H1 (cell line): ENCODE measurements around the gene GBA2. TPM values are rescaled to one million over a fixed set of nuclear protein-coding genes. Genes with fewer than 3 reads are reported as not detected.

Source experiments
- CTCF ChIA-PET: fragments of 300-600 bp; sonication (Branson Sonifier 250); formaldehyde crosslinking; loops from one replicate; lab custom pipeline; 2021; ENCODE audit not compliant: partially characterized antibody; lab: Charles Lee
- POLR2A ChIA-PET: fragments of 300-600 bp; sonication (Branson Sonifier 250); formaldehyde crosslinking; loops from one replicate; lab custom pipeline; 2021; ENCODE audit warnings: inconsistent platforms; ENCODE audit not compliant: partially characterized antibody; lab: Charles Lee
- DNase-seq, 2 experiments: peaks; one replicate each; pipeline versions ENCODE4 v3.0.0 to v3.0.0-alpha.2; 2010 to 2022; ENCODE audit warnings: low spot score in 2 of 2, low read depth in 1 of 2, mixed read lengths in 1 of 2
- FAIRE-seq: peaks from 2 replicates; lab custom pipeline; 2011; peaks lifted over from hg19 to GRCh38; lab: Jason Lieb, UNC
- H2AFZ ChIP-seq: 2 replicates; pipeline ENCODE4 v1.8.1; 2012; ENCODE audit warnings: low read length, inconsistent platforms
- H2AK5ac ChIP-seq: 2 replicates; pipeline ENCODE4 v1.6.1; 2013; ENCODE audit warnings: low read depth, low read length
- H2BK120ac ChIP-seq: replicated peaks from 2 replicates; pipeline ENCODE3; 2013; ENCODE audit warnings: low read depth, low read length, inconsistent platforms
- H2BK12ac ChIP-seq: 2 replicates; pipeline ENCODE4 v1.6.1; 2013; ENCODE audit warnings: low read depth, low read length
- H2BK15ac ChIP-seq: 2 replicates; pipeline ENCODE4 v1.6.1; 2013; ENCODE audit warnings: low read length
- H2BK20ac ChIP-seq: 2 replicates; pipeline ENCODE4 v1.6.1; 2013; ENCODE audit warnings: low read length
- H2BK5ac ChIP-seq: 2 replicates; pipeline ENCODE4 v1.6.1; 2013; ENCODE audit warnings: low read depth, low read length
- H3K14ac ChIP-seq: 2 replicates; pipeline ENCODE4 v1.6.1; 2013; ENCODE audit warnings: inconsistent platforms; ENCODE audit not compliant: insufficient read length
- H3K18ac ChIP-seq: 2 replicates; pipeline ENCODE4 v1.6.1; 2013; ENCODE audit warnings: low read length; ENCODE audit errors: extremely low read depth
- H3K23ac ChIP-seq: 2 replicates; pipeline ENCODE4 v1.6.1; 2013; ENCODE audit warnings: inconsistent platforms; ENCODE audit not compliant: insufficient read length
- H3K23me2 ChIP-seq: 2 replicates; pipeline ENCODE4 v1.6.1; 2013; ENCODE audit warnings: low read depth, low read length
- H3K27ac ChIP-seq: 2 replicates; pipeline ENCODE4 v1.6.1; 2011; ENCODE audit warnings: low read depth, low read length, inconsistent platforms
- H3K27me3 ChIP-seq, 4 experiments: replicated peaks in 1 of 4; 1 replicate in 1 of 4; 2 replicates in 3 of 4; pipeline versions ENCODE4 v1.6.1 to v1.8.1; 2011 to 2013; ENCODE audit warnings: low read length in 3 of 4, mild to moderate bottlenecking in 3 of 4, inconsistent platforms in 2 of 4, mixed read lengths in 2 of 4, moderate library complexity in 1 of 4; ENCODE audit not compliant: control insufficient read depth in 3 of 4, insufficient read depth in 3 of 4; ENCODE audit errors: extremely low read depth in 1 of 4
- H3K36me3 ChIP-seq, 4 experiments: 2 replicates each; pipeline versions ENCODE4 v1.6.1 to v1.8.1; 2011 to 2013; ENCODE audit warnings: mild to moderate bottlenecking in 4 of 4, low read length in 3 of 4, moderate library complexity in 2 of 4, control low read depth in 1 of 4, inconsistent platforms in 1 of 4; ENCODE audit not compliant: insufficient read depth in 4 of 4, control insufficient read depth in 2 of 4
- H3K4ac ChIP-seq: replicated peaks from 2 replicates; pipeline ENCODE3; 2013; ENCODE audit warnings: low read length, low read depth, mixed read lengths, inconsistent platforms; ENCODE audit not compliant: insufficient read length
- H3K4me1 ChIP-seq, 4 experiments: replicated peaks in 1 of 4; 1 replicate in 1 of 4; 2 replicates in 3 of 4; pipeline versions ENCODE4 v1.6.1 to v1.8.1; 2011 to 2013; ENCODE audit warnings: low read length in 3 of 4, inconsistent platforms in 2 of 4, mixed read lengths in 1 of 4; ENCODE audit not compliant: insufficient read depth in 4 of 4, control insufficient read depth in 3 of 4
- H3K4me2 ChIP-seq, 2 experiments: 2 replicates each; pipeline versions ENCODE4 v1.6.1 to v1.8.1; 2011 to 2013; ENCODE audit warnings: low read depth in 2 of 2, low read length in 2 of 2, control low read depth in 1 of 2, inconsistent platforms in 1 of 2, mild to moderate bottlenecking in 1 of 2; ENCODE audit not compliant: insufficient read depth in 1 of 2
- H3K4me3 ChIP-seq, 4 experiments: fragments of 200-600, 300-600 bp in 1 of 4; sonication (generic), shearing (Covaris generic), sonication (Bioruptor Twin) in 1 of 4; 2 replicates each; pipeline versions ENCODE4 v1.5.1 to v1.8.1; 2011 to 2016; ENCODE audit warnings: low read length in 4 of 4, low read depth in 3 of 4, control low read depth in 2 of 4, inconsistent platforms in 2 of 4, mild to moderate bottlenecking in 2 of 4, mixed read lengths in 1 of 4, moderate library complexity in 1 of 4; ENCODE audit not compliant: insufficient read depth in 2 of 4; ENCODE audit errors: extremely low read depth in 1 of 4
- H3K56ac ChIP-seq: replicated peaks from 2 replicates; pipeline ENCODE3; 2013; ENCODE audit warnings: low read depth, mild to moderate bottlenecking, mixed read lengths, low read length, inconsistent platforms; ENCODE audit not compliant: insufficient read length
- H3K79me1 ChIP-seq: 2 replicates; pipeline ENCODE4 v1.6.1; 2013; ENCODE audit warnings: low read depth, low read length, control low read depth
- H3K79me2 ChIP-seq, 2 experiments: 2 replicates each; pipeline versions ENCODE4 v1.6.1 to v1.8.1; 2012 to 2013; ENCODE audit warnings: low read length in 2 of 2, mild to moderate bottlenecking in 2 of 2, inconsistent platforms in 1 of 2; ENCODE audit not compliant: insufficient read depth in 2 of 2, control insufficient read depth in 1 of 2
- H3K9ac ChIP-seq, 4 experiments: replicated peaks in 1 of 4; 1 replicate in 1 of 4; 2 replicates in 3 of 4; pipeline versions ENCODE4 v1.6.1 to v1.8.1; 2011 to 2013; ENCODE audit warnings: low read depth in 3 of 4, low read length in 3 of 4, control low read depth in 2 of 4, mild to moderate bottlenecking in 2 of 4, moderate library complexity in 2 of 4, inconsistent platforms in 1 of 4; ENCODE audit errors: extremely low read depth in 1 of 4
- H3K9me3 ChIP-seq, 2 experiments: 2 replicates each; pipeline versions ENCODE4 v1.6.1 to v1.8.1; 2012 to 2013; ENCODE audit warnings: mild to moderate bottlenecking in 2 of 2, moderate library complexity in 2 of 2, control low read depth in 1 of 2, inconsistent platforms in 1 of 2, low read depth in 1 of 2, low read length in 1 of 2, mixed read lengths in 1 of 2; ENCODE audit not compliant: insufficient read depth in 2 of 2
- H4K20me1 ChIP-seq, 2 experiments: replicated peaks in 1 of 2; 2 replicates each; pipeline versions ENCODE3 to v1.8.1; 2011 to 2013; ENCODE audit warnings: inconsistent platforms in 2 of 2, low read length in 2 of 2, mild to moderate bottlenecking in 1 of 2; ENCODE audit not compliant: insufficient read depth in 2 of 2, control insufficient read depth in 1 of 2
- H4K5ac ChIP-seq: 2 replicates; pipeline ENCODE4 v1.6.1; 2013; ENCODE audit warnings: low read length, low read depth, mixed read lengths, inconsistent platforms; ENCODE audit not compliant: insufficient read length
- H4K8ac ChIP-seq: 2 replicates; pipeline ENCODE4 v1.8.0; 2013; ENCODE audit warnings: mild to moderate bottlenecking, moderate library complexity, low read length, inconsistent platforms; ENCODE audit not compliant: insufficient read depth; ENCODE audit errors: extremely low read depth
- H4K91ac ChIP-seq: replicated peaks from 2 replicates; pipeline ENCODE3; 2013; ENCODE audit warnings: low read length, mixed read lengths, inconsistent platforms; ENCODE audit not compliant: insufficient read length
- CHD2 ChIP-seq: IDR thresholded peaks from 2 replicates; pipeline ENCODE4 v1.6.1; 2012; ENCODE audit warnings: low read length, improper control_type of control experiment
- KDM1A ChIP-seq: fragments of 200-600, 300-600 bp; sonication (generic); IDR thresholded peaks from 2 replicates; pipeline ENCODE4 v1.7.1; 2016; ENCODE audit warnings: mild to moderate bottlenecking, low read length, borderline replicate concordance
- WGBS, 2 experiments: shearing (Covaris generic) in 1 of 2; methylation state at CpG; one replicate each; pipeline versions ENCODE4 v1.1.6 to v1.1.7; 2013 to 2015; ENCODE audit warnings: low lambda C conversion rate in 2 of 2, mixed read lengths in 2 of 2, inconsistent platforms in 1 of 2, low coverage in 1 of 2, missing lambda C conversion rate in 1 of 2; ENCODE audit not compliant: insufficient replicate concordance in 2 of 2, insufficient coverage in 1 of 2, insufficient read length in 1 of 2; ENCODE audit errors: extremely low coverage in 1 of 2, missing lambda C conversion rate in 1 of 2; 5-methylcytosine and 5-hydroxymethylcytosine counted together
- polyA plus RNA-seq, 7 experiments: library from polyadenylated mRNA; depleted of rRNA in 3 of 7; stranded (reverse) in 5 of 7; unstranded in 2 of 7; fragments of >200 nt in 5 of 7; fragments of 200-250 nt in 2 of 7; gene quantifications; 1 replicate in 5 of 7; 2 replicates in 1 of 7; 4 replicates in 1 of 7; pipeline versions ENCODE4 v1.2.1 to v1.2.3, GENCODE V29; 2011 to 2013; ENCODE audit warnings: missing spikeins in 2 of 7, mixed read lengths in 2 of 7
- total RNA-seq: library from RNA; stranded (reverse); fragmentation: NEBNext Ultra II Directional; extraction: Animal tissue kit (Norgen Biotek cat#: 25700); gene quantifications from 2 replicates; pipeline ENCODE4 v1.2.1, GENCODE V29; 2021
- TF ChIP-seq, protein P1 (sequence below): IDR thresholded peaks from 2 replicates; pipeline ENCODE4 v1.6.1; 2011; ENCODE audit warnings: low read length, improper control_type of control experiment
- TF ChIP-seq, protein P2 (sequence below), 3 experiments: IDR thresholded peaks; 1 replicate in 2 of 3; 2 replicates in 1 of 3; pipeline versions ENCODE4 v1.5.1 to v1.6.1; 2011; ENCODE audit warnings: low read length in 3 of 3, mild to moderate bottlenecking in 3 of 3, inconsistent platforms in 2 of 3, low read depth in 1 of 3, moderate library complexity in 1 of 3; ENCODE audit not compliant: insufficient read depth in 1 of 3; ENCODE audit errors: control extremely low read depth in 1 of 3

Gene GBA2
- total and polyA plus RNA-seq, 2 of the 8 experiments (the other 6 are each of a cell fraction or from before 2014, with no cell fraction given): 64.2 to 71.9 TPM

DNA sequence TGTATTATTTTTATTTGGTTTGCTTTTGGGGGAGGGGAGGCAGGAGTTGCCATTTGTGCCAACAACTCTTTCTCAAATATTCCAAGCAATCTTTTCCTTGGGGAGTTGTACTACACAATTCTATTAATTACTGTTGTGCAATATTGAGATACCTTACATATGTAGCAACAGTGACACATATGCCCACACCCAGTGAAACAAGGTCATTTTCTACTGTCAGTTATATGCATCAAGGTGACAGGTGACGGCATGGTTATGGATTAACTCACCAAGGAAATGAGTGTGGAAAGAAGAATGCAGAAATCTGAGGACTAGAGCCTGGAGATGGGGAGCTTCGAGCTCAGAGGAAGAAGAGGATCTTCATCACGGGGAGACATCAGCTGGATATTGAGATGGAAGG lies 22.9 kb upstream of the GBA2 start:
- H3K23ac ChIP-seq: no peak overlapping the region
- ChIA-PET POLR2A (interaction anchor here (1.2 kb wide), 1 partner anchor 38 kb away, joined by 3 read pairs; no protein-coding TSS in a partner anchor), CTCF (interaction anchor here (1.2 to 3.2 kb wide), 3 partner anchors 9 to 114 kb away, joined by 3 to 12 read pairs (median 4); partner anchors contain the start of genes CCDC107 and RMRP)
- no peak overlapping the region for H4K5ac ChIP-seq
- no peaks in the 10 kb centered on the region for H3K9me3 ChIP-seq
- no peak overlapping the region for H3K4me3 ChIP-seq
- DNase-seq: no peak
- no peak overlapping the region for H3K9ac ChIP-seq
- no peak overlapping the region for H2AFZ ChIP-seq
- H3K18ac ChIP-seq: no peak overlapping the region
- no peaks in the 10 kb centered on the region for H3K79me2 ChIP-seq
- no peak overlapping the region for H2AK5ac ChIP-seq
- no peak overlapping the region for H2BK5ac ChIP-seq
- H3K14ac ChIP-seq: no peak overlapping the region
- H3K4me1 ChIP-seq: peaks cover 0 to 6% (median 4%) of the 10 kb centered on the region in 4 experiments; a peak in 6 of 7 replicates
- no peaks in the 10 kb centered on the region for H3K27me3 ChIP-seq
- no peak overlapping the region for H2BK120ac ChIP-seq
- H2BK15ac ChIP-seq: no peak overlapping the region
- H3K79me1 ChIP-seq: no peaks in the 10 kb centered on the region
- no peaks in the 10 kb centered on the region for H4K20me1 ChIP-seq
- H4K91ac ChIP-seq: no peak overlapping the region
- no peak overlapping the region for H3K56ac ChIP-seq
- no peak overlapping the region for H3K4ac ChIP-seq
- no peak overlapping the region for H4K8ac ChIP-seq
- no peaks in the 10 kb centered on the region for H3K23me2 ChIP-seq
- H3K4me2 ChIP-seq: no peak overlapping the region
- no peak overlapping the region for H2BK12ac ChIP-seq
- TF ChIP-seq KDM1A (no peak), CHD2 (no peak)
- TF ChIP-seq, protein P1, sequence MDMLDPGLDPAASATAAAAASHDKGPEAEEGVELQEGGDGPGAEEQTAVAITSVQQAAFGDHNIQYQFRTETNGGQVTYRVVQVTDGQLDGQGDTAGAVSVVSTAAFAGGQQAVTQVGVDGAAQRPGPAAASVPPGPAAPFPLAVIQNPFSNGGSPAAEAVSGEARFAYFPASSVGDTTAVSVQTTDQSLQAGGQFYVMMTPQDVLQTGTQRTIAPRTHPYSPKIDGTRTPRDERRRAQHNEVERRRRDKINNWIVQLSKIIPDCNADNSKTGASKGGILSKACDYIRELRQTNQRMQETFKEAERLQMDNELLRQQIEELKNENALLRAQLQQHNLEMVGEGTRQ: no peak
- TF ChIP-seq, protein P2, sequence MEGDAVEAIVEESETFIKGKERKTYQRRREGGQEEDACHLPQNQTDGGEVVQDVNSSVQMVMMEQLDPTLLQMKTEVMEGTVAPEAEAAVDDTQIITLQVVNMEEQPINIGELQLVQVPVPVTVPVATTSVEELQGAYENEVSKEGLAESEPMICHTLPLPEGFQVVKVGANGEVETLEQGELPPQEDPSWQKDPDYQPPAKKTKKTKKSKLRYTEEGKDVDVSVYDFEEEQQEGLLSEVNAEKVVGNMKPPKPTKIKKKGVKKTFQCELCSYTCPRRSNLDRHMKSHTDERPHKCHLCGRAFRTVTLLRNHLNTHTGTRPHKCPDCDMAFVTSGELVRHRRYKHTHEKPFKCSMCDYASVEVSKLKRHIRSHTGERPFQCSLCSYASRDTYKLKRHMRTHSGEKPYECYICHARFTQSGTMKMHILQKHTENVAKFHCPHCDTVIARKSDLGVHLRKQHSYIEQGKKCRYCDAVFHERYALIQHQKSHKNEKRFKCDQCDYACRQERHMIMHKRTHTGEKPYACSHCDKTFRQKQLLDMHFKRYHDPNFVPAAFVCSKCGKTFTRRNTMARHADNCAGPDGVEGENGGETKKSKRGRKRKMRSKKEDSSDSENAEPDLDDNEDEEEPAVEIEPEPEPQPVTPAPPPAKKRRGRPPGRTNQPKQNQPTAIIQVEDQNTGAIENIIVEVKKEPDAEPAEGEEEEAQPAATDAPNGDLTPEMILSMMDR (IDR thresholded peaks at IDR 0.05; ENCODE audit: control extremely low read depth in 1 of 3, insufficient read depth in 1 of 3, low read depth in 1 of 3, low read length in 3 of 3): no peak
- H3K36me3 ChIP-seq: no peaks in the 10 kb centered on the region
- no peak for FAIRE-seq
- H2BK20ac ChIP-seq: no peak overlapping the region
- no peak overlapping the region for H3K27ac ChIP-seq
- WGBS, 2 experiments: 95% methylated on average over 3 of the region's 3 CpGs; no CpG with 5 or more reads in 1 of the 2 experiments
